Brain pericyte (primary cell): ENCODE results near the gene PUM1.
"Not testable (repeated sequence)": the region's sequence is repeated elsewhere in the genome, so short reads cannot be mapped to it uniquely, and the experiment has no call there.

Source experiments
- DNase-seq: peaks from one replicate; pipeline ENCODE4 v3.0.0-alpha.2; 2012; ENCODE audit warnings: low read depth, low spot score

The PUM1 gene

DNA sequence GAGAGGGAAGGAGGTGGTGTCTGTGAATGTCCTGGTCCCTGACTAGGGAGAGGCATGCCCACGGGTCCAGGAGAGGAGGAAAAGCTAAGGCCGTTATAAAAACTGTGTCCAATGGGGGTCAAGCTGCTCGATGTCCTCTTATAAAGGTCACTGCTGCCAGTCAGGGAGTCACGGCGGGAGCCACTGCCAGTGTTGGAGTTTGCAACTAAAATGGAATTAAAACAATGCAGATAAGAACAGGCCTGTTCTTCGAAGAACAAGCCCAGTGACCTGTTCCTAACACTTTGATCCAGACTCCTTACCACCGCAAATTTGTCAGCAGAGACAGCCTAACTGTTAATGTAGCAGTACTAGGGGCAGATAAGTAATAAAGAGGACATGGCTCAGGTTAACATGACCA, 100.8 kb downstream of the PUM1 start:
- DNase-seq, result no peak

DNA sequence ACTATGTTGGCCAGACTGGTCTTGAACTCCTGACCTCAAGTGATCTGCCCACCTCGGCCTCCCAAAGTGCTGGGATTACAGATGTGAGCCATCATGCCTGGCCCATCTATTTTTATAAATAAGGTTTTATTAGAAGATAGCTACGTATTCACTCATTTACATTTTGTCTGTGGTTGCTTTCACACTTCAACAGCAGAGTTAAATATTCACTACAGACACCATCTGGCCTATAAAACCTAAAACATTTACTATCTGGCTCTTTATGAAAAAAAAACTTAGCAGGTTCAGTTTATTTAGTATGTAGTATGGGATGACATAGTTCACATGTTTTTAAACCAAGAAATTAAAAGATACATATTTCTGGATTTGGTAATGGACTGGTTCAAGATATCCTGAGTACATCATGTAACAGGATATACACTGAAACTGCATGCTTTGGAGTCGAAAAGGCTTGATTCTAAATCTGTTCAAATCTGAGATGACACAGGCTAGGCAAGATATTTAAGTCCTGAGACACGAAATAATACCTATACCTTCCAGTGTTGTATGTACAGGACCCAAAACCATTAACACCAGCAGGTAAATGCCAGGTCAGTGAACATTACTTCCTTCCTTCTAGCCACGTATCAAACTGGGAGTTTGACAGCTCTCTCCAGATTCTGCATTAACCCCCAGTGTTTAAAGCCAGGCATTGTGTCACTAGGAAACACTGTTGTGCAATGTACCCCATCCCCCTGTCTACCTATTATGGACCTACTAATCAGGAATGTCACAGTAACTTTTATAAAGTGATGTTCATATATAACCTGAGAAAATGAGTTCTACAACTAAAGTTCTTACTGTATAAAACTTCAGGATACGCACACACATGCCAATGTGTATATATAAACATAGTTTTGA, 102.7 kb downstream of the PUM1 start:
- DNase-seq, result no peak

DNA sequence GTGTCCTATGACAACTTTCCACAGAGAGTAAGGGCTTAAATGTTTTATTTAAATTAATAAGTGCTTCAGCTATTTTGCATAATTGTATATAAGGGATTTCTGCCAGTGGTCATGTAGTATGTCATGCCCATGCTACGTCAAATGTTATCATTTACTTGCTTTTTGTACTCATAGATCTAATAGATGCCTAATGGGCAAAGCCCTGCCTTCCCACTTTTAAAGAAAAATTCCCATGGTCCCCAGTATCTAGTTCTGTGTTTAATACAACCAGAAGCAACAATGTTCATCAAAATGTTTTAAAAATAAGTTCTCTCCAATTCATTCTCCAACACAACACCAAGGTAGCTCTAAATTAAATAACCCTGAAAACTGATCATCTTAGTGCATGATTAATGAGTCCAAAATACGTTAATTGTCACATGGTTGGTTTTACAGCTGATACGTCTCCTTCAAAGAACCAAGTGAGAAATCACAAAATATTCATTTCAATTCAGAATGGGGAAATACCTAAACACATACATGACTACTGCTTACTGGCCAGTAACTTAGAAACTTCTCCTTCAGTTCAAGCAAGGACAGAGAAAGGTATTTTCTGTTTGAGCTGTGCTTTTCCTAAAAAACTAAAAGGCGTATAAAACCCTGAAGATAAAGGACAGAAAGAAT, 107.8 kb downstream of the PUM1 start:
- no peak for DNase-seq

DNA sequence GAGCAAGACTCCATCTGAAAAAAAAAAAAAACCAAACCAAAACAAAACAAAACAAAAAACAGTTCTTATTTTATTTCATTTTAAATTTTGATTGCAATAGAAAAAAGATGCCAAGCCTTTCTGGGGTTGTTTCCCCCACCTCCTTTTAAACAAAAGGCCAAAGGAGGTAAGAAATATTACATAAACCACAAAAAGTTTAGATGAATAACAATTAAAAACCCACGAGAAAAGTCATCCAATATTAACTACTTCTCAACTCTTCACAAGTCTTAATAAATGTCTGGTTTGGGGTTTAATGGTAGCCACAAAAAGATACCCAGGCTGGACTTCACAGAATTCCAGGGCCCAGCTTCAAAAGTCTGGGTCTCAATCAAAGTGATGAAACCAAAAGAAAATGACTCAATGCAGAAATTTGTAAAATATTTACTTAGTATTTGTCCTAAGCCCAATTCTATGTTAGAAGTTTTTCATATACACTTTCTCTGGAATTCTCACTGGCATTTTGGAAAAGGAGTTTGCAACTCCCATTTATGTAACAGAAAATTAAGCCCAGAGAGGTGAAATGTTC, 110.0 kb downstream of the PUM1 start:
- no peak for DNase-seq

DNA sequence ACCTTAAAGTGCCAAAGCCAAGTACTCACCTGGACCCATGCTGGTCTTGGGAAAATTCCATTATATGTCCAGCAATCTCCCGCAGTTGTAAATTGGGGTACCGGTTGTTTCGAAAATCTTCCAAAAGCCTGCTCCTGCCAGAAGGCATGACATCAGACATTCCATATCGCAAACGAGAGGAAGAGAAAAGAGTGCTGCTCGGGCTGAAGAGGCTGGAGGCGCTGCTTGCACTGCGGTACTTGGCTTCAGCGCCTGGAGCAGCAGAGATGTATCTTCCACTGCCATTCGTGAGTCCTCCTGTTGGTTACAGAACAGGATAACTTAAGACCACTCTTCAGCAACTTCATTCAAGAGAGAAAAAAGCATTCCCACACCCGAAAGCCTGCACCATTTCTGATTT, 111.8 kb downstream of the PUM1 start:
- no peak for DNase-seq

DNA sequence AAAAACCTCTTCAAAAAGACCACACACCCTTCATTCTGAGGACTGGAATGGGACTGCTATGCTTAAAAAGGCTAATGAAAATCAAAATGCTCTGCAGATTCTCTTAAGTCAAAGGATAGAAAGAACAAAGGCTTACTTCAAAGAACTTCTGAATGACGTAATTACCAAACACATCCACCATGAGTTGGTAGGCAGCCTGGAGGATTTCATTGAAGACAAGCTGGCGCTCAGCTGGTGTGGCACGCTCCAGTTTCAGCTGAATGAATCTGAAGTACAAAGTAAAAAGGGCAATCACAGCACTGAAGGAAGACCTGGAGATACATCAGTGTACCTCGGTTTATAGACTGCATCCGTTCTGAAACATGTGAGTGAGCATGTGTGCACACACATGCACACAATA, 113.4 kb downstream of the PUM1 start:
- no peak for DNase-seq

DNA sequence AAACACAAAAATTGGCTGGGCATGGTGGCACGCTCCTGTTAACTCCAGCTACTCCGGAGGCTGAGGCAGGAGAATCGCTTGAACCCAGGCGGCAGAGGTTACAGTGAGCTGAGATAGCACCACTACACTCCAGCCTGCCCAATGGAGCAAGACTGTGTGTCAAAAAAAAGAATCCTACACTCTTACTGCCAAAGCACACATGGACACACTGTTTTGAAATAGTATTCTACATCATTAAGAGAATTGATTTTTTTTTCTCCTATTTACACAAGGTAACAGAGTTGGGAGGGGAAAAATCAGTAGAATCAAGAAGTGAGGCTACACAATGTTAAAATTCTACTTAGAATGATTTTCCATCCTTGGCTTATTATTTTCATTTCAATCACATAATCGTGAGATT, 114.8 kb downstream of the PUM1 start:
- no peak for DNase-seq

DNA sequence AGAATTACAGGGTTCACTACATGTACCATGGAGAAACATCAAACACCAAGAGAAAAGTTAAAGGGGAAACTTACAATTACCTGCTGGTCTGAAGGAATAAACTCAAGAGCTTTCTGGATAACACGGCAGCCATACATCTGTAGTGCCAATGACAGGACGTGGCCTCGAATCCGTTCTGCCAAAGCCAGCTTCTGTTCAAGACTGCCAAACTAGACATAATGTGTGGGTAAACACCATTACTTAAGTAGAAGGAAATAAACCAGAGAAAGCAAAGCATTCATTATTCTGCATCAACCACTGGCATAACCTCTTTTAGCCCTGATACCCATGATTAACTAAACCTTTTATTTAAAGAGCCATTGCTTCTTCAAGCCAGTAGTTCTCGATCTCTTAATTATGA, 115.5 kb downstream of the PUM1 start:
- DNase-seq, result no peak

DNA sequence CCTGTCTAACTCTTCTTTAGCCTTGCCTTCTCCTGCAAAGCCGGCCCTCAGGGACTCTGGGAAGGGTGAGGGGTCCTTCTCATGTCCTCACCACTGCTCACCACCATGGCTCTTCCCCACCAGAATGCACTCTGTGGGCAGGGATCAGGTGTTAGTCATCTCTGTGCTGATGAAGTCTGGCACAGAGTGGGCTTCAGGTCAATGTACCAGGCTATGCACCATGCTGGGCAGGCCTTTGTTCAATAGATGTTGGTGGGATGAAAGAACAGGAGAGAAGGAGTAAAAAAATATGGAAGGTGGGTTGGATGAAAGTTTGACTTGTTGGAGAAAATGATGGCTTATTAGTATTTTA, 116.1 kb downstream of the PUM1 start:
- DNase-seq, result not testable (repeated sequence)

DNA sequence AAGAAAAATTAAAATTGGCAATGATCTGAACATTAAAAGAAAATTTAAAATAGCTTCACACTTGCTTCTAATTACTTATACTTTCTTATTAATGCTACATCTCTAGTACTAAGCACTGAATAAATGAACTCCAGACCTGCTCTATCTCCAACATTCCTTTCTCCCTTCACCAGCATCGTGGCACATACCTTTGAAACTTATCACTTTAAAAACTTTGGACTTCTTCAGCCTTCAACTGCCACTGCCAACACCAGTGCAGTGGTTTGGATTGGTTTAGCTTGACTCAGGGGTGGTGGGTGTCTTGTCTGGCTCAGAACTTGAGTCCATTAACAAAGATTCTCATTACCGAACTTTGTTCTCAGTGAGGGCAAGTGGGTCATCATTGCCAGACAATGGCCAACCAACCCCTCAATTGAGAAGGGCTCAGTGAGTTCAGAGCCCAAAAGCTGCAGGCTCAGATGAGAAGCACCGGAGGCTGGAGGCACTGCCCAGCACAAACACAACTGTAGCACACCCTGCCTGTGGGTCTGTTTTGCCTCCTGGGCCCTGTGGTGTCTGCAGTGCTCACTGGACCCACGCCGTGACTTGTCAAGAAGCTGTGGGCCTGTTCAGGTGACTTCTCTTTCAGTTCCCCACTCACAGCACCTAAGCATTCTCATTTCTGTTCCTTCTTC, 116.6 kb downstream of the PUM1 start:
- DNase-seq, result not testable (repeated sequence)

DNA sequence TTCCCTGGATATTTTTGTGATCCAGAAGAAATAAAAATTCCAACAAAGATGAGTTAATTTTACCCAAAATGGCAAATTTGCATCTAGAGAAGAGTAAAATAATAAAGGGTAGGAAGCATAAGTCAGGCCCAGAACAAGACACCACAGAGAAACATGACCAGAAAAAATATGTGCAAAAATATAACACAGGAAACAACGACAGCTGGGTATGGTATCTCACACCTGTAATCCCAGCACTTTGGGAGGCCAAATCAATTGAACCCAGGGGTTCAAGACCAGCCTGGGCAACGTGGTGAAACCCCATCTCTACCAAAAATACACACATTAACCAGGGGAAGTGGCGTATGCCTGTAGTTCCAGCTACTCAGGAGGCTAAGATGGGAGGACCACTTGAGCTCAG, 117.2 kb downstream of the PUM1 start:
- no peak for DNase-seq

DNA sequence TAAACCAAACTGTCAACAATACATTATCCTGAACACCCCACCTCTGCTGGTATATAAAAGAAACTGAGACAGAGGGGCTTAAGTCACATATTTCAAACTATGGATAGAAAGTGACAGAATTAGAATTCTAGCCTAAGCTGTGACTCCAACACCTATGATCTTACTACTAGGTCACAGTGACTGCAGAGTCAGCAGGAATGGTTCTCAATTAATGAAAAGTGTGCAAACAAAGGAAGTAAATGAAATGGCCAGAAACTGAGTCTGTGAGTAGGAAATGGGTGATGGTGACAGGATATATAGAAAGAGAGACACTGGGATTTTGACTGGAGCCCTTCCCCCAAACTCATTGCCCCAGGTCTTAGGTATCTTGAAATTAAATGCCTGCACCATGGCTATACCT, 118.3 kb downstream of the PUM1 start:
- DNase-seq, result no peak

DNA sequence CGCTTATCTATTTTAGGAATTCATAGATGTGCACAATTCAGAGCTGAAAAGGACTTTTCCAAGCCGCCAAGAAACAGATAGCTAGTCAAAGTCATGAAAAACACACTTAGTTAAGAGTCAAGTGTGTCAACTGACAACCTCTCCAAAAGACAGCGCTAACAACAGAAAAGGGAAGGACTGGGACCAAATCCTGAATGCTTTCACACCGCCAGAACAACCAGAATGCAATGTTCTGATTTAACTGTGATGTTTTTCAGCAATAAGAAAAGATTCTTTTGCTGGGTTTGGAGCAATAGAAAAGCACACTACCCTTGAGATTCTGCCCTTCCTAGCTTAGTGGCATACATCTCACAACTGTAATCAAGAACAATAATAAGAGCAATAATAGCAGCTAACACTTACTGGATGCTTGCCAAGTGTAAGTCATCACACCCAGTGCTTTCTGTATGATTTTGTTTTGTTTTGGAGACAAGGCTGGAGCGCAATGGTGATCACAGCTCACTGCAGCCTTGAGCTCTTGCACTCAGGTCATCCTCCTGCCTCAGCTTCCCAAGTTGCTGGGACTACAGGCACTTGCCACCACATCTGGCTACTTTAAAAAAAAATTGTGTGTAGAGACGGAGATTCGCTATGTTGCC, 123.1 kb downstream of the PUM1 start:
- no peak for DNase-seq

DNA sequence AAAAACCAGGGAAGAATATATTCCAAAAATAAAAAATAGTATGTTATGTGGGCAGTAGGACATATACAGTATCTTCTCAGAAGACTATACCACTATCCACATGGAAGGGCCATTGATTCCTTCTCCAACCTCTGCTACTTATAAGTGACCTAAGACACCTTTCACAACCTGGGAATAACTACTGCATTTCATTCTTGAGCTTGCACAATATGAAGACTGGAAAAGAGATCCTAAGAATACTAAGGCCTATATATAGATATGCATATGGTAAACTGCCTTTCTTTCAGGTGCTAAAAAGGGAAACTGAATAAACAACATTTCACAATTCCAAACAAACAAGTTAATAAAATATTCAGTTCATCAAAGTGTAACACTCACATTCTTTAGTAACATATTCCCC, 125.0 kb downstream of the PUM1 start:
- DNase-seq, result no peak

DNA sequence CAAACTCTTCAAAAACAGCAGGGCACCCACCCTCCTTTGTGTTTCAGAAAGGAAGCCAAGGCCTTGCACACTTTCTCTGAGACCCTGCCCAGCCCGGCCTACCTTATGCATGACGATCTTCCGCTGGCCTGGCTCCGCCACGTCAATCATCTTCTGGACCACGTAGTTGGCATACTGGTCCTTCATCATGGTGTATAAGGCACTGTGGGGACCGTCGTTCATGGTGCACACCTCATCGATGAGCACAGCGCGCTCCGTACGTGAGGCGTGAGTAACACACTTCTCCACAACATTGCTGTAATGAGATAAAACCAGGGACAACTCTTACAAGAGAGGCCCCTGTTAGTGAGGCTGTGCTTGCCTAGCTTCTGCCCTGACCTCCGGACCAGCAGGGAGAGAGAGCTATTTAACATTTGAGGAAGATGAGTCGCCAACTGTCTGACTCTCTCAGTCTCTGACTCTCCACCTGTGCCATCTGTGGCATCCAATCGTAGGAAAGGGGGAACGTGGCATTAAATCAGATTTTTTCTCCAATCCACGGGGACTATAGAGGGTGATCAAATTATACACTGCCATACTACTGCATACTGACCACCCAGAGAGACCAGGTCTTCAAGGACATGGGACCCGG, 128.9 kb downstream of the PUM1 start:
- DNase-seq, result no peak

DNA sequence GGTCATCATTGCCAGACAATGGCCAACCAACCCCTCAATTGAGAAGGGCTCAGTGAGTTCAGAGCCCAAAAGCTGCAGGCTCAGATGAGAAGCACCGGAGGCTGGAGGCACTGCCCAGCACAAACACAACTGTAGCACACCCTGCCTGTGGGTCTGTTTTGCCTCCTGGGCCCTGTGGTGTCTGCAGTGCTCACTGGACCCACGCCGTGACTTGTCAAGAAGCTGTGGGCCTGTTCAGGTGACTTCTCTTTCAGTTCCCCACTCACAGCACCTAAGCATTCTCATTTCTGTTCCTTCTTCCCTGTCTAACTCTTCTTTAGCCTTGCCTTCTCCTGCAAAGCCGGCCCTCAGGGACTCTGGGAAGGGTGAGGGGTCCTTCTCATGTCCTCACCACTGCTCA, 129.8 kb downstream of the PUM1 start:
- not testable (repeated sequence) for DNase-seq

DNA sequence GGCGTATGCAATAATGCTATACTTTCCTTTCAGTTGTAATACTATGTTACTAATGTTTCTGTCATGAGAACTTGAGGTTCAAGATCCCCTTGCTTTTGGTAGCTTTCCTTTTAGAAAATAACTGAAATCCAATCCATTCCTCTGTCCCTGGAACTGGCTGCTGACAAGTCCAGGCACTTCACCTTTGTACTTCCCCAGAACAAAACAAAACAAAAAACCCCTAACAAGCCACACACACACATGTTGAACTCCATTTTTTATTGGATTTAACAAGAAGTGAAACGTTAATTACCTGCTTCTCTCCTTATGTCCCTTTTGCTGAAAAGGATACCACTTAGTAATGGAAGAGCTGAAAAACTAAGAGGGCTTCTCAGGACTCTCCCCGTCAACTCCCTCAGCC, 130.9 kb downstream of the PUM1 start:
- no peak for DNase-seq

DNA sequence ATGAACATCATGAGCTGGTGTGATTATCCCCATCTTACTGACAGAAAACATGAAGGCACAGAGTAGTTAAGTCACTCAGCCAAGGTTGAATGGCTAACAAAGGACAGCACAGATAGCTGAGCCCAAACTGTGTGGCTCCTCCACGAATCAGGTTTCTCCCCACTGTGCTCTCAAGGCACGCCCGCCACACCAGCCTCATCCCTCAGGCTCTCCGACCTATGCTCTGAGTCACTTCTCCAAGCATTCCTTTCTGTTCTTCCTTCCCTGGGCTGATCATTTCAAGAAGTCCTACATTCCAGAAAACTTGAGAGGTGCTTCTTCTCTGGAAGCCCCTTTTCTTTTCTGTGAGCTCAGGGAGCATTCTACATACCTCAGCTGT, 131.7 kb downstream of the PUM1 start:
- no peak for DNase-seq

DNA sequence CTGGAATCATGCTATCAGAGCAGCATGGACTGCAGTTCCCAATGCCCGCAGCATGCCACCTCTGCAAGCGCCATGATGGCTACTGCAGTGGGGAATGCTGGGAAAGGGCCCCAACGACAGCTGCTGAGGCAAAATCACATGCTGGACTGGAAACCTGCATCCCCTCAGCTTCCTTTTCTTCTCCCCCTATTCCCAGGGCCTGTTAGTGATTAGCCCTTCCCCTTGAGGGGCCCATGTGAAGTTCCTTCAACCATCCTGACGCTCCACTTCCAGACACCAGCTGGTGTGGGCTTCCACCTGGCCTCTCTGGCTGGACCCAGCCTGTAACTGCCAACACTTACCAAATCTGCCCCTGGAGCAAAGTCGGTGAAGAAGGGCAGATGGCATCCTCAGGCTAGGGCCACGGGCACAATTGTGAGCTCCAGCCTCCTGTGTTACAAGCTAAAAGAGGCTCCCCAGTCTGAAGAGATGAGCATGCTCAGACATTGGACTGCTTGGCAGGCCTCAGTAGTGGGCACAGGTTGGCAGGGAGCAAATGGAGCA, 134.8 kb downstream of the PUM1 start:
- DNase-seq, result no peak

DNA sequence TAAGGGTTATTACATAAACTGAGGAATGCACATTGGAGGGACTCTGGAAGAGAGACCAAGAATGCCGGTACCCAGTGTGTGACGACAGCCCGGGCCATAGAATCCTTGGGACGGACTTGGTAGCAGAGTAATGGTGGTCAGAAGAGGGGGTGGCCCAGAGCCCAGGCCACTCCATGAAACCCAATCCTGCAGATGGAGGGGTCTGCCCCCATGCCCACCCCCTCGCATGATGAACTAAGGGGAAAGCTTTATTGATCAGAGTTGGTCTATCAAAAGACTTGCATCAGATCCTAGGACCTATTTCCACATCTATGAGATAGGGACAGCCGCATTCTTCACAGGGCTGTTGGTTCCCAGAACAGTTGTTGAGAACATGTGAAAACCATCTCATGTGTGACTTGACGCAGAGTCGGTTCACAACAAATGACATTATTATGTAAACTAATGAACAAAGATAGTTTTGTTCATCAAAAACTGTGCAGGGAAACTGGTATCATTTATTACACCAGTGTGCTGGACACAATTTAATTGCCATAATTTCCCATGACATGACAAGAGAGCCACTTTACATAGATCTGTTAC, 135.5 kb downstream of the PUM1 start:
- DNase-seq, result no peak
